Transverse colon (tissue), 4 donors: ENCODE measurements around the gene LCAT. TPM values are rescaled to one million over a fixed set of nuclear protein-coding genes. Genes with fewer than 3 reads are reported as not detected.

Experiments
- DNase-seq: peaks from one replicate; pipeline ENCODE4 v3.0.0-alpha.2; 2019
- H3K27ac ChIP-seq, 4 donors: fragments of 200-600 bp; sonication (generic); 2 replicates each; pipeline ENCODE4 v1.5.1; 2016 to 2018; ENCODE audit warnings: inconsistent platforms in 4 of 4
- H3K27me3 ChIP-seq: fragments of 200-600 bp; sonication (generic); 2 replicates; pipeline ENCODE4 v1.5.1; 2017; ENCODE audit warnings: inconsistent platforms
- H3K36me3 ChIP-seq, 4 donors: fragments of 200-600 bp; sonication (generic); 2 replicates each; pipeline ENCODE4 v1.5.1; 2017 to 2019; ENCODE audit warnings: inconsistent platforms in 4 of 4
- H3K4me1 ChIP-seq, 4 donors: fragments of 200-600 bp; sonication (generic); 2 replicates each; pipeline ENCODE4 v1.5.1; 2017 to 2020; ENCODE audit warnings: inconsistent platforms in 4 of 4
- H3K4me3 ChIP-seq, 4 donors: fragments of 200-600 bp; sonication (generic); 1 replicate in 1 of 4; 2 replicates in 3 of 4; pipeline versions ENCODE4 v1.5.1 to v1.6.1; 2017 to 2019; ENCODE audit warnings: inconsistent platforms in 4 of 4
- H3K9me3 ChIP-seq, 2 donors: fragments of 200-600 bp; sonication (generic); 2 replicates each; pipeline ENCODE4 v1.5.1; 2017 to 2019; ENCODE audit warnings: inconsistent platforms in 2 of 2
- CTCF ChIP-seq, 5 experiments: fragments of 200-600 bp in 3 of 5; fragments of 450-650 bp in 2 of 5; sonication (generic) in 3 of 5; IDR thresholded peaks; 1 replicate in 2 of 5; 2 replicates in 3 of 5; pipeline ENCODE4 v1.5.1; 2016 to 2017; ENCODE audit warnings: antibody characterized with exemption in 5 of 5, inconsistent platforms in 3 of 5, mild to moderate bottlenecking in 2 of 5, moderate library complexity in 1 of 5
- EP300 ChIP-seq: sonication (generic); formaldehyde crosslinking; IDR thresholded peaks from one replicate; pipeline ENCODE4 v1.6.1; 2017; ENCODE audit warnings: antibody characterized with exemption, low read depth
- POLR2A ChIP-seq: fragments of 450-650 bp; IDR thresholded peaks from one replicate; pipeline ENCODE4 v1.6.1; 2016; ENCODE audit warnings: antibody characterized with exemption, mild to moderate bottlenecking, moderate library complexity
- POLR2AphosphoS5 ChIP-seq, 3 donors: sonication (generic); formaldehyde crosslinking; IDR thresholded peaks; one replicate each; pipeline ENCODE4 v1.6.1; 2016; ENCODE audit warnings: antibody characterized with exemption in 3 of 3
- WGBS, 2 donors: methylation state at CpG; one replicate each; pipeline ENCODE4 v1.1.5; 2018; ENCODE audit warnings: low coverage in 1 of 2; 5-methylcytosine and 5-hydroxymethylcytosine counted together
- in situ Hi-C, 4 donors: fragments of 200-750 bp; cut with MboI; loops; one replicate each; pipeline versions ENCODE4 v1.15.0 to v1.15.1; 2017; ENCODE audit warnings: low sequenced_read_pairs in 3 of 4, low pct_ligation_motif_present in 1 of 4, low pct_unique_long_range_greater_than_20kb in 1 of 4
- intact Hi-C: fragments of 100-400 bp; cut with DNase I; formaldehyde crosslinking; loops from one replicate; pipeline ENCODE4 v1.15.1; 2023; ENCODE audit warnings: low total_unique reads
- total RNA-seq, 4 donors: library from RNA; depleted of rRNA; stranded (reverse); fragments of >200 nt; gene quantifications; one replicate each; pipeline ENCODE4 v1.1.0, GENCODE V29; 2016

LCAT gene
- total RNA-seq, 4 donors from 2014 or later, result 2.2 to 30.7 (median 4.2) TPM

GRCh38 chr16:67932462-67932840 lies 11.5 kb downstream of the LCAT start:
- 87% methylated on average over 4 of the region's 4 CpGs; no CpG with 5 or more reads in 1 of the 2 donors for WGBS, 2 donors
- no peak for DNase-seq
- Histone ChIP-seq H3K9me3 (no peaks in the 10 kb centered on the region), H3K4me3 (no peak overlapping the region), H3K27ac (no peak overlapping the region), H3K36me3 (peaks cover 0 to 7% (median 3%) of the 10 kb centered on the region in 4 donors), H3K27me3 (no peaks in the 10 kb centered on the region), H3K4me1 (peaks cover 15 to 19% (median 18%) of the 10 kb centered on the region in 4 donors)
- intact Hi-C loops, result no loop called here
- TF ChIP-seq CTCF (IDR thresholded peaks at IDR 0.05) (no peak), POLR2AphosphoS5 (IDR thresholded peaks at IDR 0.05) (no peak), POLR2A (no peak), EP300 (no peak)
- in situ Hi-C loops, result no loop called here

- H3K9me3 ChIP-seq, result no peaks in the 10 kb centered on the region
- in situ Hi-C loops, result no loop called here
- no peak within 1 kb of the TSS for H3K4me3 ChIP-seq
- H3K27me3 ChIP-seq, result no peaks in the 10 kb centered on the region
- peaks cover 0 to 8% (median 4%) of the 10 kb centered on the region in 4 donors for H3K36me3 ChIP-seq
- intact Hi-C loops, result no loop called here
- WGBS, 2 donors, result 88% methylated on average over 15 of the region's 15 CpGs; no CpG with 5 or more reads in 1 of the 2 donors
- H3K4me1 ChIP-seq, result peaks cover 9 to 13% (median 12%) of the 10 kb centered on the region in 4 donors
- no peak within 1 kb of the TSS for H3K27ac ChIP-seq
- DNase-seq, result no peak
- TF ChIP-seq EP300, result no peak
- TF ChIP-seq POLR2AphosphoS5 (IDR thresholded peaks at IDR 0.05), result no peak
- no peak for TF ChIP-seq CTCF (IDR thresholded peaks at IDR 0.05)
- no peak for TF ChIP-seq POLR2A
These were observed 12.0 kb downstream of the LCAT start, which contains the start of gene CTRL for GRCh38 chr16:67931712-67932461. Gene CTRL (minus strand): TSS chr16:67931862. CDS start chr16:67931852, 10 bp downstream.

GRCh38 chr16:67930678-67931211 lies 13.2 kb downstream of the LCAT start:
- intact Hi-C loops, result no loop called here
- Histone ChIP-seq H3K27me3 (no peaks in the 10 kb centered on the region), H3K4me1 (peaks cover 9 to 12% (median 11%) of the 10 kb centered on the region in 4 donors), H3K4me3 (no peak overlapping the region), H3K9me3 (no peaks in the 10 kb centered on the region), H3K27ac (no peak overlapping the region), H3K36me3 (peaks cover 0 to 8% (median 4%) of the 10 kb centered on the region in 4 donors)
- DNase-seq, result no peak
- TF ChIP-seq POLR2A, result no peak
- no peak for TF ChIP-seq EP300
- no peak for TF ChIP-seq POLR2AphosphoS5 (IDR thresholded peaks at IDR 0.05)
- no peak for TF ChIP-seq CTCF (IDR thresholded peaks at IDR 0.05)
- WGBS, 2 donors, result 93% methylated on average over 17 of the region's 17 CpGs; no CpG with 5 or more reads in 1 of the 2 donors
- in situ Hi-C loops, result no loop called here

- intact Hi-C loops, result no loop called here
- no peak overlapping the region for H3K4me3 ChIP-seq
- WGBS, 2 donors, result 97 to 100% methylated on average over 2 to 14 of the region's 14 CpGs
- in situ Hi-C loops, result no loop called here
- TF ChIP-seq POLR2A (no peak), EP300 (no peak), CTCF (IDR thresholded peaks at IDR 0.05) (no peak), POLR2AphosphoS5 (IDR thresholded peaks at IDR 0.05) (no peak)
- H3K9me3 ChIP-seq, result no peaks in the 10 kb centered on the region
- no peak overlapping the region for H3K27ac ChIP-seq
- H3K4me1 ChIP-seq, result peaks cover 6 to 9% (median 8%) of the 10 kb centered on the region in 4 donors
- no peaks in the 10 kb centered on the region for H3K27me3 ChIP-seq
- H3K36me3 ChIP-seq, result peaks cover 0 to 8% (median 4%) of the 10 kb centered on the region in 4 donors
- DNase-seq, result no peak
These were observed 13.7 kb downstream of the LCAT start for GRCh38 chr16:67930191-67930590.
